Mesendoderm (in vitro differentiated cells): ENCODE measurements around the gene ABHD17C. TPM values are rescaled to one million over a fixed set of nuclear protein-coding genes. Genes with fewer than 3 reads are reported as not detected.
"Not testable (repeated sequence)": the region's sequence is repeated elsewhere in the genome, so short reads cannot be mapped to it uniquely, and the experiment has no call there.

Source experiments
- DNase-seq: peaks from one replicate; pipeline ENCODE4 v3.0.0; 2013
- H2AK5ac ChIP-seq: 2 replicates; pipeline ENCODE4 v1.6.1; 2013; ENCODE audit warnings: low read length, inconsistent platforms
- H2BK120ac ChIP-seq: 2 replicates; pipeline ENCODE4 v1.6.1; 2013; ENCODE audit warnings: low read depth, mild to moderate bottlenecking, low read length, moderate library complexity, mixed read lengths
- H2BK15ac ChIP-seq: replicated peaks from 2 replicates; pipeline ENCODE4 v1.6.1; 2013; ENCODE audit warnings: low read depth, mild to moderate bottlenecking, moderate library complexity
- H2BK5ac ChIP-seq: 2 replicates; pipeline ENCODE4 v1.6.1; 2013; ENCODE audit warnings: low read length, inconsistent platforms
- H3K18ac ChIP-seq: 2 replicates; pipeline ENCODE4 v1.6.1; 2013; ENCODE audit warnings: mild to moderate bottlenecking, low read length, mixed read lengths
- H3K23ac ChIP-seq: one replicate; pipeline ENCODE4 v1.6.1; 2013; ENCODE audit warnings: low read length
- H3K27ac ChIP-seq: 2 replicates; pipeline ENCODE4 v1.5.1; 2013; ENCODE audit warnings: low read depth, mild to moderate bottlenecking, inconsistent platforms, low read length, moderate library complexity
- H3K27me3 ChIP-seq: 2 replicates; pipeline ENCODE4 v1.6.1; 2013; ENCODE audit warnings: low read length, control low read depth, mild to moderate bottlenecking, inconsistent platforms; ENCODE audit not compliant: insufficient read depth, poor library complexity
- H3K36me3 ChIP-seq: 2 replicates; pipeline ENCODE4 v1.6.1; 2013; ENCODE audit warnings: low read length, inconsistent platforms; ENCODE audit not compliant: control insufficient read depth, insufficient read depth
- H3K4ac ChIP-seq: one replicate; pipeline ENCODE4 v1.6.1; 2013; ENCODE audit warnings: low read depth, mild to moderate bottlenecking, low read length, moderate library complexity
- H3K4me1 ChIP-seq: 2 replicates; pipeline ENCODE4 v1.6.1; 2013; ENCODE audit warnings: low read depth, low read length, inconsistent platforms; ENCODE audit not compliant: control insufficient read depth
- H3K4me2 ChIP-seq: 2 replicates; pipeline ENCODE4 v1.6.1; 2013; ENCODE audit warnings: low read length
- H3K4me3 ChIP-seq: 2 replicates; pipeline ENCODE4 v1.5.1; 2013; ENCODE audit warnings: mild to moderate bottlenecking, low read length
- H3K56ac ChIP-seq: one replicate; pipeline ENCODE4 v1.6.1; 2013; ENCODE audit warnings: low read length
- H3K79me1 ChIP-seq: 2 replicates; pipeline ENCODE4 v1.6.1; 2013; ENCODE audit warnings: low read length, inconsistent platforms
- H3K79me2 ChIP-seq: 2 replicates; pipeline ENCODE4 v1.6.1; 2013; ENCODE audit warnings: mild to moderate bottlenecking, low read length; ENCODE audit not compliant: control insufficient read depth, insufficient read depth
- H3K9ac ChIP-seq: 2 replicates; pipeline ENCODE4 v1.6.1; 2013; ENCODE audit warnings: low read length, inconsistent platforms
- H4K5ac ChIP-seq: one replicate; pipeline ENCODE4 v1.6.1; 2013; ENCODE audit warnings: low read length
- H4K8ac ChIP-seq: one replicate; pipeline ENCODE4 v1.6.1; 2013; ENCODE audit warnings: low read depth, mild to moderate bottlenecking, control low read depth, low read length, moderate library complexity
- WGBS: extraction: QIAGEN DNeasy Blood & Tissue Kit; methylation state at CpG from one replicate; pipeline ENCODE4 v1.1.7; 2013; ENCODE audit warnings: low lambda C conversion rate, missing lambda C conversion rate; ENCODE audit not compliant: insufficient coverage; ENCODE audit errors: extremely low coverage; 5-methylcytosine and 5-hydroxymethylcytosine counted together
- polyA plus RNA-seq, 2 experiments: library from polyadenylated mRNA; stranded (reverse); fragments of 200-250 nt; gene quantifications; one replicate each; pipeline ENCODE4 v1.2.3, GENCODE V29; 2013

ABHD17C gene
- 13.8 TPM for polyA plus RNA-seq (2013, experiment 1 of 2)
- polyA plus RNA-seq (2013, experiment 2 of 2): 13.9 TPM

GRCh38 chr15:80695099-80695910, at the start of gene ABHD17C:
Gene ABHD17C, plus strand, starts transcription at chr15:80695310. Its CDS starts 120 bp downstream, at chr15:80695430.
- H2BK5ac ChIP-seq: no peak within 1 kb of the TSS
- no peak within 1 kb of the TSS for H3K27ac ChIP-seq
- H2BK120ac ChIP-seq: peak within 1 kb of the TSS; percentile 82
- H3K18ac ChIP-seq: peak within 1 kb of the TSS; percentile 72
- no CpG with 5 or more reads among the region's 122 CpGs for WGBS
- peak within 1 kb of the TSS; percentile 81 for H3K9ac ChIP-seq
- H3K27me3 ChIP-seq: no peaks in the 10 kb centered on the region
- peak; percentile 55 for DNase-seq
- peak within 1 kb of the TSS; percentile 95 for H3K4ac ChIP-seq
- H3K23ac ChIP-seq: peak within 1 kb of the TSS; percentile 80
- H3K56ac ChIP-seq: peak within 1 kb of the TSS; percentile 95
- peak within 1 kb of the TSS; percentile 59 for H3K4me2 ChIP-seq
- H3K4me1 ChIP-seq: peaks cover 5% of the 10 kb centered on the region
- peaks cover 1% of the 10 kb centered on the region for H3K79me2 ChIP-seq
- no peaks in the 10 kb centered on the region for H3K36me3 ChIP-seq
- H3K79me1 ChIP-seq: peaks cover 9% of the 10 kb centered on the region
- no peak within 1 kb of the TSS for H2AK5ac ChIP-seq
- no peak within 1 kb of the TSS for H4K5ac ChIP-seq
- H4K8ac ChIP-seq: peak within 1 kb of the TSS; percentile 96
- H2BK15ac ChIP-seq: peak within 1 kb of the TSS; percentile 65
- peak within 1 kb of the TSS; percentile 34 for H3K4me3 ChIP-seq

GRCh38 chr15:80645494-80646065, 49.5 kb upstream of the ABHD17C start:
- no peaks in the 10 kb centered on the region for H3K36me3 ChIP-seq
- no peaks in the 10 kb centered on the region for H3K79me2 ChIP-seq
- no peak overlapping the region for H3K9ac ChIP-seq
- no peak overlapping the region for H2BK120ac ChIP-seq
- no peak overlapping the region for H3K4me3 ChIP-seq
- H3K79me1 ChIP-seq: no peaks in the 10 kb centered on the region
- no peaks in the 10 kb centered on the region for H3K27me3 ChIP-seq
- H3K4me1 ChIP-seq: no peaks in the 10 kb centered on the region
- WGBS: no CpG with 5 or more reads among the region's 4 CpGs
- no peak overlapping the region for H2AK5ac ChIP-seq
- no peak overlapping the region for H3K4me2 ChIP-seq
- no peak overlapping the region for H4K5ac ChIP-seq
- no peak overlapping the region for H4K8ac ChIP-seq
- no peak overlapping the region for H3K27ac ChIP-seq
- H3K4ac ChIP-seq: no peak overlapping the region
- H3K23ac ChIP-seq: no peak overlapping the region
- H3K18ac ChIP-seq: no peak overlapping the region
- no peak overlapping the region for H3K56ac ChIP-seq
- H2BK5ac ChIP-seq: no peak overlapping the region
- no peak overlapping the region for H2BK15ac ChIP-seq
- no peak for DNase-seq

GRCh38 chr15:80647424-80647823, 47.7 kb upstream of the ABHD17C start:
- H4K5ac ChIP-seq, H3K23ac ChIP-seq, H3K36me3 ChIP-seq, H3K4me3 ChIP-seq, H3K18ac ChIP-seq, H2BK5ac ChIP-seq, H3K79me1 ChIP-seq, H3K79me2 ChIP-seq, H3K4me1 ChIP-seq, H2BK15ac ChIP-seq, H3K56ac ChIP-seq, DNase-seq, H3K27me3 ChIP-seq, H2BK120ac ChIP-seq, H3K4me2 ChIP-seq, H4K8ac ChIP-seq, H3K9ac ChIP-seq, H3K4ac ChIP-seq, H3K27ac ChIP-seq, H2AK5ac ChIP-seq: not testable (repeated sequence)
- WGBS: no CpG with 5 or more reads among the region's 30 CpGs

GRCh38 chr15:80654299-80654698, 40.8 kb upstream of the ABHD17C start:
- Histone ChIP-seq H3K56ac (no peak overlapping the region), H3K4me3 (no peak overlapping the region), H2BK15ac (no peak overlapping the region), H2BK120ac (no peak overlapping the region), H3K23ac (no peak overlapping the region), H3K27ac (no peak overlapping the region), H4K8ac (no peak overlapping the region), H3K18ac (no peak overlapping the region), H3K36me3 (no peaks in the 10 kb centered on the region), H3K4me1 (peaks cover 3% of the 10 kb centered on the region), H3K9ac (no peak overlapping the region), H3K27me3 (no peaks in the 10 kb centered on the region), H2BK5ac (no peak overlapping the region), H2AK5ac (no peak overlapping the region), H4K5ac (no peak overlapping the region), H3K4ac (no peak overlapping the region), H3K79me1 (no peaks in the 10 kb centered on the region), H3K79me2 (no peaks in the 10 kb centered on the region), H3K4me2 (no peak overlapping the region)
- peak; percentile 81 for DNase-seq
- no CpG with 5 or more reads among the region's 1 CpG for WGBS

GRCh38 chr15:80659375-80659774, 35.7 kb upstream of the ABHD17C start:
- no peak overlapping the region for H3K23ac ChIP-seq
- H2BK15ac ChIP-seq: no peak overlapping the region
- no CpG with 5 or more reads among the region's 1 CpG for WGBS
- H3K18ac ChIP-seq: no peak overlapping the region
- H3K4me3 ChIP-seq: no peak overlapping the region
- H3K4me1 ChIP-seq: peaks cover 2% of the 10 kb centered on the region
- no peak overlapping the region for H4K5ac ChIP-seq
- no peaks in the 10 kb centered on the region for H3K27me3 ChIP-seq
- no peak overlapping the region for H3K4me2 ChIP-seq
- H3K56ac ChIP-seq: no peak overlapping the region
- H2AK5ac ChIP-seq: no peak overlapping the region
- H3K4ac ChIP-seq: no peak overlapping the region
- H4K8ac ChIP-seq: no peak overlapping the region
- no peak overlapping the region for H2BK5ac ChIP-seq
- H3K79me2 ChIP-seq: no peaks in the 10 kb centered on the region
- no peak overlapping the region for H3K27ac ChIP-seq
- H3K79me1 ChIP-seq: no peaks in the 10 kb centered on the region
- H3K9ac ChIP-seq: no peak overlapping the region
- no peaks in the 10 kb centered on the region for H3K36me3 ChIP-seq
- H2BK120ac ChIP-seq: no peak overlapping the region
- DNase-seq: peak; percentile 46
